NCI-H1694 (cell line): ENCODE data around the gene FSCN2.
"Not testable (repeated sequence)": the region's sequence is repeated elsewhere in the genome, so short reads cannot be mapped to it uniquely, and the experiment has no call there.

ENCODE experiments used
- DNase-seq: peaks from one replicate; lab custom pipeline; 2025; lab: John Stamatoyannopoulos, UW

Gene FSCN2

DNA sequence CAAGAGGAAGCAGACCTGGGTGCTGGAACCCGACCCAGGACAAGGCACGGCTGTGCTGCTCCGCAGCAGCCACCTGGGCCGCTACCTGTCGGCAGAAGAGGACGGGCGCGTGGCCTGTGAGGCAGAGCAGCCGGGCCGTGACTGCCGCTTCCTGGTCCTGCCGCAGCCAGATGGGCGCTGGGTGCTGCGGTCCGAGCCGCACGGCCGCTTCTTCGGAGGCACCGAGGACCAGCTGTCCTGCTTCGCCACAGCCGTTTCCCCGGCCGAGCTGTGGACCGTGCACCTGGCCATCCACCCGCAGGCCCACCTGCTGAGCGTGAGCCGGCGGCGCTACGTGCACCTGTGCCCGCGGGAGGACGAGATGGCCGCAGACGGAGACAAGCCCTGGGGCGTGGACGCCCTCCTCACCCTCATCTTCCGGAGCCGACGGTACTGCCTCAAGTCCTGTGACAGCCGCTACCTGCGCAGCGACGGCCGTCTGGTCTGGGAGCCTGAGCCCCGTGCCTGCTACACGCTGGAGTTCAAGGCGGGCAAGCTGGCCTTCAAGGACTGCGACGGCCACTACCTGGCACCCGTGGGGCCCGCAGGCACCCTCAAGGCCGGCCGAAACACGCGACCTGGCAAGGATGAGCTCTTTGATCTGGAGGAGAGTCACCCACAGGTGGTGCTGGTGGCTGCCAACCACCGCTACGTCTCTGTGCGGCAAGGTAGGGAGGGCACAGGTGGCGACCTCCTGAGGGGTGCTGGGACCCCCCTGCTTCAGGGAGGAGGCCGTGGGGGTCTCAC, 667 bp downstream of the FSCN2 start:
- DNase-seq: no peak

DNA sequence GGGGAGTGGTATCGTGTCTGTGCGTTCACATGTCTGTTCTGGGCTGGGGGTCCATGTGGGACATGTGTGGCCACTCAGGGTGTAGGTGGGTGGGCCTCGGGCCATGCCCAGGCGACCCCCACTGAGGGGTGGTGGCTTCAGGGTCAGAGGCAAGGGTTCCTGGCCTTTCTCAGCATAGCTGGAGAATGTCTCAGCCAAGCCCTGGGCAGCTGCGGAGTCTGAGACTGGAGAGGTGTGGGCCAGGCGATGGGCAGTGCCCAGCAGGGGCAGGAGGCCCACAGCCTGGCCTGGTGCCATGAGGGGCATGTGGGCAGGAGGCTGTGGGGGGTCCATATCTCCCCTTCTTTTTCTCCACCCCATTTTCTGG, 1.2 kb downstream of the FSCN2 start:
- no peak for DNase-seq

DNA sequence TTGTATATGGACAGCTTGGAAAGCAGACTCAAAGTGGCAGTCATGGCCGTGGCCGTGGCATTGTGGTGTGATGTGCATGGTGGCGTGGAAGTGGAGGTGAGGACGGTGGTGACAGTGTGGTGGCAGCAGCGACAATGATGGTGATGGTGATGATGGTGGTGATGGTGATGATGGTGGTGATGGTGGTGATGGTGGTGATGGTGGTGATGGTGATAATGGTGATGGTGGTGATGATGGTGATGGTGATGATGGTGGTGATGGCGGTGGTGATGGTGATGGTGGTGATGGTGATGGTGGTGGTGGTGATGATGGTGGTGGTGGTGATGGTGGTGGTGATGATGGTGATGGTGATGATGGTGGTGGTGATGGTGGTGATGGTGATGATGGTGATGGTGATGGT, 2.8 kb downstream of the FSCN2 start:
- not testable (repeated sequence) for DNase-seq

DNA sequence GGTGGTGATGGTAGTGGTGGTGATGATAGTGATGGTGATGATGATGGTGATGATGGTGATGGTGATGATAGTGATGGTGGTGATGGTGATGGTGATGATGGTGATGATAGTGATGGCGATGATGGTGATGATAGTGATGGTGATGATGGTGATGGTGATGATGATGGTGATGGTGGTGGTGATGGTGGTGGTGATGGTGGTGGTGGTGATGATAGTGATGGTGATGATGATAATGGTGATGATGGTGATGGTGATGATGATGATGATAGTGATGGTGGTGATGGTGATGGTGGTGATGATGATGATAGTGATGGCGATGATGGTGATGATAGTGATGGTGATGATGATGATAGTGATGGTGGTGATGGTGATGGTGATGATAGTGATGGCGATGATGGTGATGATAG, 3.8 kb downstream of the FSCN2 start:
- DNase-seq: not testable (repeated sequence)

DNA sequence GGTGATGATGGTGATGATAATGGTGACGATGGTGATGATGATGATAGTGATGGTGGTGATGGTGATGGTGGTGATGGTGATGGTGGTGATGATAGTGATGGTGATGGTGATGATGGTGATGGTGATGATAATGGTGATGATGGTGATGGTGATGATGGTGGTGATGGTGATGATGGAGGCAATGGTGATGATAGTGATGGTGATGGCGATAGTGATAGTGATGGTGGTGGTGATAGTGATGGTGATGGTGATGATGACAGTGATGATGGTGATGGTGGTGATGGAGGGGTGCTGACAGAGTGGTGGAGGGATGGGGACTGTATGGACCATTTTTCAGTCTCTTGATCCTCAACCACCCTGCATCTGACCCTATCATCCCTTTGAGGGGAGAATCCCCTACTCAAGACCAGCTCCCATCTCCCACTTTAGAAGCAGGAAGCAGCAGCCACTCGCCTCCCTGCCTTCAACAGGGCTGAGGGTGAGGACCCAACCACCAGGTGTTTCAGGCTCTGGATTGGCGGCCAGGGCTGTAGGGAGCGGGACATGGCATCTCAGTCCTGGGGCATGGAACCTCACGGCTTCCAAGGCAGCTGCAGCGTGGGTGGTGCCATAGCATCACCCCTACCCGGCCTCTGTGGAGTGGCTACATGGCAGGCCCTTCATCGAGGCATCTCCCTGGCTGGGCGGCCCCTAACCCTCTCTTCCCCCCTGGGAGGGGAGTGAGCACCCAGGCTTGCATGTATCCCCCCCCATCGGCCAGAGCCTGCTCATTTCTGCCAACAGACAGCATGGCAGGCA, 4.5 kb downstream of the FSCN2 start:
- DNase-seq: no peak

DNA sequence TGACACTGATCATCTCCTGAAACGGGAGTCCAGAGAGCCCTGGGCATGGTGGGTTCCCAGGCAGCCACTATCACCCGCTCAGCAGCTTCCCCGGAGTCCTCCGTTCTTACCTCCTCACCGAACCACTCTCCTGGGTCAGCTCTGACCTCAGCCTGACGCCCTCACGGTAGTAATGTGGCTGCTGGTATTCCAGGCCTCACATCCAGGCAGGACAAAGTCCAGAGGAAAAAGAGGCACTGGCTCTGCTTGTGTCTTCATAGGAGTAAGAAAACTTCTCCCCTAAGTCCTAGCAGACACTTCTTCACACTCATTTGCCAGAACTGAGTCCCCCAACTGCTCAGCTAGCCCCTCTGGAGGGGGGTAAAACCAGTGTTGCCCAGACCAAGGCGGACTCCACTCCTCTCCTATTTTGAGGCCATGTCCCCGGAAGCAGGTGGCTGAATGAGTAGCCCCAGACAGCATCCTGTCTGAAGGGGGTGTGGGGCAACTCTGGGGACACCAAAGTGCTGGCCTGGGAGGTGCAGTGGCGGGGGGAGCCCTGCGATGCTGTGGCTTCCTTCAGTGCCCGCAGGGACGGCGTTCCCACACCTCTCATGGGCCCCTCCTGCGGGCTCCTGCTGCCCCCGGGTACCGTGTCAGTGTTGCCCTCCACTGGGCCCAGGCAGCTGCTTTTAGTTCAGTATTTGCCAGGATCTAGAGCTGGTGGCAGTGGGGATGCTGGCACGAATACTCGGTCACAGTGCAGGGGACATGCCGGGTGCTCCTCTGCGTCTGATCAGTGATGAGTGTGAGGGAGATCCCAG, 5.4 kb downstream of the FSCN2 start:
- DNase-seq: no peak

DNA sequence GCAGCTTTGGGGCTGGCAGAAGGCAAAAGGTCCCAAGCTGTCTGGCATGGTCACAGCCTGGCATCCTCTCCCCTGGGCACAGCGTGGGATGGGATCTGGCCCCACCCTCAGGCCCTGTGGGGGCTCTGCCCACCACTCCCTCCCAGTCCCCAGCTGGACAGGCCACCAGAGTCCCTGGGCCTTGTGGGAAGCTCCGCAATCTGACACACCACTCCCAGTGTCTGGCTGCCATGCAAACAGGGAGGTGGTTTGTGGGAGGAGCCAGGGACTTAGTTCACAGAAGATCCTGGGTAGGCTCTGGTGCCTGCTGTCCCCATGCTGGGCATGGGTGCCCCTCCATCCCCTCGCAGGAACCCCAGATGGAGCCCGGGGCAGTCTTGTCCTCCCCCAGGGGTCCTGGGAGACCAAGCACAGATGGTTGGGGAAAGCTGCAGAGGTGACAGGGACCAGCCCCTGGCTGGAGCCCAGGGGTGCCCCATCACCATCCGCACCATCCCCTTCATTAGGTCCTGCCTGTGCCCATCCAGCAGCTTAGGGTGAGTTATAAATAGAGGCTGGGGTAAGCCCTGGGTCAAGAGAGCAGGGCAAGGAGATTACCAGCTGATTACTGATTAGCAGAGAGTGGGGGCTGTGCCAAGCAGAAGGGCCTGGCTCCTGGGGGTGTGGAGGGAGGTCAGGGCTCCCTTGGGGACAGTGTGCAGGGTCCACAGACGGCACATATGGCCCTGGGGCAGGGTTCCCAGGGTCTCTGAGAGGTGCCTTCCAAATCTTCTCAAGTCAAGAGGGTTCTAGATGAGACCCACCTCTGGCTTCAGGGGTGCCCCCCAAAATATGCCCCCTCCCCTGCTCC, 6.2 kb downstream of the FSCN2 start:
- DNase-seq: no peak

DNA sequence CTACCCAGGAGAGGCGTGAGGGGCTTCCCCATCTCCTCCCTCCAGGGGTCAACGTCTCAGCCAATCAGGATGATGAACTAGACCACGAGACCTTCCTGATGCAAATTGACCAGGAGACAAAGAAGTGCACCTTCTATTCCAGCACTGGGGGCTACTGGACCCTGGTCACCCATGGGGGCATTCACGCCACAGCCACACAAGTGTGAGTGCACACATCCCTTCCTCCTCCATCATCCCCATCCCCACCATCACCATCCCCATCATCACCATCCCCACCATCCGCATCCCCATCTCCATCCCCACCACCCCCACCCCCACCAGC, 6.8 kb downstream of the FSCN2 start:
- no peak for DNase-seq

DNA sequence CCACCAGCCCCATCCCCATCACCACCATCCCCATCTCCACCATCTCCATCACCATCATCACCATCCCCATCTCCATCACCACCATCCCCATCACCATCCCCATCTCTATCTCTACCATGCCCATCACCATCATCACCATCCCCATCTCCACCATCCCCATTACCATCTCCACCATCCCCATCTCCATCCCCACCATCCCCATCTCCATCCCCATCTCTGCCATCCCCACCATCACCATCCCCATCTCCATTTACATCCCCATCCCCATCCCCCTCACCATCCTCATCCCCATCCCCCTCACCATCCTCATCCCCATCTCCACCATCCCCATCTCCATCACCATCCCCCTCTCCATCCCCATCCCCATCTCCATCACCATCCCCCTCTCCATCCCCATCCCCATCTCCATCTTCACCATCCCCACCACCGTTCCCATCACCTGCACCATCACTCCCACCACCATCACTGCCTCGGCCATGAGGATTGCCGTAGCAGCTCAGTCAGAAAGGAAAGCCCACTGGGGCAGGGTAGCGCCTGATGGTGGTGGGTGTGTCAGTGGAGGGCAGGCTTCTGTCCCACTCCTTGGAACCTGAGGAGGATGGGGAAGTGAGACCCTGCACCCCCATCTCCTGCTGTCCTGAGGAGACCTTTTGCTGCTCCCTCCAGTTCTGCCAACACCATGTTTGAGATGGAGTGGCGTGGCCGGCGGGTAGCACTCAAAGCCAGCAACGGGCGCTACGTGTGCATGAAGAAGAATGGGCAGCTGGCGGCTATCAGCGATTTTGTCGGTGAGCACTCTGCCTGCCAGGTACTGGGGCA, 7.5 kb downstream of the FSCN2 start:
- DNase-seq: no peak

DNA sequence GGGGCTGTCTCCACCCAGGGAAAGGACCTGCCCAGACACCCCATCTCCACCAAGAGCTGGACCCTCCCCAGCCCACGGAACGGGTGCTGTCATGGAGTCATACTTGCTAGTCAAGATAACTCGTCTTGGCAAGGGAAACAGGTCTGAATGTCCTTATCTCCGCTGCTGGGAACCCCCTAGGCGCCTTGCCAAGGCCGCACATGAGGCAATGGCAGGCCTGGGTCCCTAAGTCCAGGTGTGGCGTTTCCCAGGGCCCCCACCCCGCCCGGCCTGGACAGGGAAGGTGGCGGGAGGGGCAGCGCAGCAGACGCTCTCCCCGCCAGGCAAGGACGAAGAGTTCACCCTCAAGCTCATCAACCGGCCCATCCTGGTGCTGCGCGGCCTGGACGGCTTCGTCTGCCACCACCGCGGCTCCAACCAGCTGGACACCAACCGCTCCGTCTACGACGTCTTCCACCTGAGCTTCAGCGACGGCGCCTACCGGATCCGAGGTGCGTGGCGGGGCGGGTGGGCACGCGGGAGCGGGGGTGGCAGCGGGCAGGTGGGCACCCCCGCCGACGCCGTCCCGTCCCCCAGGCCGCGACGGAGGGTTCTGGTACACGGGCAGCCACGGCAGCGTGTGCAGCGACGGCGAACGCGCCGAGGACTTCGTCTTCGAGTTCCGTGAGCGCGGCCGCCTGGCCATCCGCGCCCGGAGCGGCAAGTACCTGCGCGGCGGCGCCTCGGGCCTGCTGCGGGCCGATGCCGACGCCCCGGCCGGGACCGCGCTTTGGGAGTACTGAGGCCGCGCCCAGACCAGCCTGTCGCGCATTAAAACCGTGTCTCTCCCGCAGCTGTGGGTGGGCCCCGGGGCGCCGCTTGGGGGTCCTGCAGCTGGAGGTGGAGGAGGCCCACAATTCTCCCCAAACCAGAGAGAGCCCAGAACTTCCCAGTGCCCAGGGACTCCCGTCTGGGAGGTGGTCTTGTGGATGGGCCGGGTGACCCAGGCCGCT, 8.4 kb downstream of the FSCN2 start:
- no peak for DNase-seq

DNA sequence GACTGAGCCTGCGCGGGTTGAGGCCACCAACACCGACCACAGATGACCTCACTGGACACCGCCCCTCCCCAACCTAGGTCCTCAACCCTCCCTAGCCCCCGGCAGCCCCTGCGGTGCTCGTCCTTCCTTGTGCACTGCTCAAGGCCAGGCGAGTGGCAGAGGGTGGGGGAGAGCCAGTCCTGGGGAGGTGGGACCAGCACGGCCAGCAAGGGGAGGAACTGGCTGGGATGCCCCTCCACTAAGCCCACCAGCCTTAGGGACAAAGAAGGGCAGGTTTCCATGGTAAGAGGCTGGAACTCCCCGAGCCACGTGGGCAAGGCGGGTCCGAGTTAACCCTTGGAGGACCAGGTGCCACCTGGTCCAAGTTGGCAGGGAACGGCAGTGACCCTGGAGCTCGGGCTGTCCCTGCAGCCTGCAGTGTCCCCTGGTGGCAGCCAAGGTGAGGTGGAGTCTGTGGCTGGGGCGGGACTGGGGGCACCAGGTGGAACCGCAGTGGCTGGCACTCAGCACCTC, 9.2 kb downstream of the FSCN2 start:
- DNase-seq: no peak

DNA sequence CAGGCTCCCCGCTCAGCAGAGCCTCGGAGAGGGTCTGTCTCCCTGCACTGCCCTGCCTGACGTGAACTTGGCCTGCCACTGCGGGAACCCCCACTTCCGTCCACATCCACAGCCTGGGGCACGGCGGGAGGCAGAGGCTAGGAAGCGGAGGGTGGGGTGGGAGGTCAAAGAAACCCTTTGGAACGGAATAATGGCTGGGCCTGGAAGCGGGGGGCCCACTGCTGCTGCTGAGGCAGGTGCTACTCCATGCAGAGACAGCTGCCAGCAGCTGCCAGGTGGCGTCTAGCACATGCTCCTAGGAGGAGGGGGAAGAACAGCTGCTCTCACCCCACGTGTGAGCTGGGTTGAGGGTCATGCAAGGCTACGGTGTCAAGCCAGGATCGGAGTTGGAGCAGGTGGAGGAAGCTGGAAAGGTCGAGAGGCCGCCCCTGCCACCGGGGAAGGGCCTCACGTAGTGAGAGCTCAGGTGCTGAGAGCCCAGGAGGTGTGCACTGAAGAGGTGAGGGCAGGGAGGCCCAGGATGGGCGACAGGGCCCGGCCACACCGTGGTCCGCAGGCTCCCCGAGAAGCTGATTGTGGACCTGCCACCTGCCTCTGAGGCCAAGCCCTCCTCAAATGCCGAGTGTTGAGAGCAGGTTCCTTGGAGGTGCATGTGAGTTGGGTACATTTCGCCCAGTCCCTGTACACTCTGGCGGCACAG, 9.8 kb downstream of the FSCN2 start:
- DNase-seq: peak; percentile 77

DNA sequence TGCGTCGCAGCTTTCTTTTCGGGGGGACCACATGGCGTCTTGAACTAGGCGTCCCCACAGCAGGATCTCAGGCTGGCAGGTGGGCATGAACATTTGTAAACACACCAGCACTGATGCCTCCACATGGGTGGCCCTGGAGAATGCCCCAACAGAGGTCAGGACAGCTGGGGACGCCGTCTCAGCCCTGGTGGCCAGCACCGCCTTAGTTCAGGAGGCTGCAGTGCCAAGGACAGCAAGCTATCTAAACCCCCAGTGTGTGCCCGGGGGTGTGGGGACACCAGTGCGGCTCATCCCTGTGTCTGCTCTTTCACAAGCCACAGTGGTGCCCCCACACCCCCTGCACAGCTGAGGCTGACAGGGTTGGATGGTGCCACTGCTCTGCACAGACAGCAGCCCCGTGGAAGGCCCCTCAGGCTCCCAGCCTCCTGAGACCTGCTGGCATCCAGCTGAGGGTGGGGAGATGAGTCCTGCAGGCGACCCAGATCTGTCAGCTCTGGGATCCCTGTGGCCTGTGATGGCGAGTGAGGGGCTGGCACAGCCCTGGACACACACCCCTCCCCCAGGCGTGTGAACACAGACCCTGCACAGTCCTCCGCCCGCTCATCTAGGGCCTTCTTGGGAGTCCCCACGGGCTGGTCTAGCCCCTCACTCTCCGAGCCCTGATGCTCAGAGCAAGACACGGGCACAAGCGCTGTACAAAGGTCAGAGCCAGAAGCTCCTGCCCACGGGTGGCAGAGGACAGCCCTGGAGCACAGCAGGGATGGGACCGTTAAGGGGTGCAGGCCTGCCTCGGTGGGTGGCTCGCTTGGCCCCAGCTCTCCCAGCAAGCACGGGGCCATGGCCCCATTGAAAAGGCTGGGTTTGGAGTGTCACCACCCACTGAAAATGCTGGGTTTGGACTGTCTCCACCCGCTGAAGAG, 10.7 kb downstream of the FSCN2 start:
- DNase-seq: no peak

DNA sequence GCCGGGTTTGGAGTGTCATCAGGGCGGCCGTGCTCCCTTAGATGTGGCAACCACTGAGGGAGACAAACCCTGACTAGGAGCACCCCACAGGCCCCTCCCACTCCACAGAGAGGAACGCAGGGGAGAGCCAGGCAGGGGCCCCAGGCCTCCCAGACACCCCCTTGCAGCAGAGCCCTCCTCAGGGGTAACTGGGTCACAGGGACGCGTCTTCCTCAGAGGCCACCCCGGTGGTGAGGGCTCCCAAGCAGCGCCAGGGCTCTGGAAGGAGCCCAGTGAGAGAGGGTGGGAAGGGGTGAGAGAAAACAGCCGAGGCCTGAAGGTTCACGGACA, 11.4 kb downstream of the FSCN2 start:
- DNase-seq: no peak

DNA sequence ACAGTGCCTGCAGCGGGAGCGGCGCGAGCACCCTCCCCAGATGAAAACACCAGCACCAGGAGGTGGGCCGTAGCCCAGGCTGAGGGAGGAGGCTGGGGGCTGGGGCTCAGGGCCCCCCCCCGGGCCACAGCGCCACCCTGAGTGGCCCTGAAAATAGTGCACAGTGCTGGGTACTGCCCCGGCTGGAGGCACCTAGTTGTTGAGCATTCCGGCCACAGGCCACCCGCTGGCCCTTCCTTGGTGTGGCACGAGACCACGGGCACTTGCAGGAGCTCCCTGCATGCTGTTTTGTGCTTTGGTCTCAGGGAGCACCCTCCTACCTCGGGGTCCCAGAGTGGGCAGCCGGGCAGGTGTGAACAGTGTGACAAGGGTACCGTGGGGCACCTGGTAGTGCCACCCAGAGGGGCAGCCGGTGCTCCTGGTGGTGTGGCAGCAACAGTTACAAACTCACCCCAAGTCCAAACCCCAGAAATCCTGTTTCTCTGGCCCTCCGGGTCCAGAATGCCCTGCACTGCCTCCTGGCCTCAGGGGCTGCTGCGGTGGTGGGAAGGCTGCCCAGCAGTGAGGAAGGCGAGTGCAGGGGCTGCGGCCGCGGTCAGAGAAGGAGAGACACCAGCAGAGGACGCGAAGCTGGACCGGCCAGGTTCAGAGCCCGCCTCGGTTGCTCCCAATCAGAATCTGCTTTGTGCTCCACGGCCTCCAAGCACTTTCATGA, 11.9 kb downstream of the FSCN2 start:
- no peak for DNase-seq

DNA sequence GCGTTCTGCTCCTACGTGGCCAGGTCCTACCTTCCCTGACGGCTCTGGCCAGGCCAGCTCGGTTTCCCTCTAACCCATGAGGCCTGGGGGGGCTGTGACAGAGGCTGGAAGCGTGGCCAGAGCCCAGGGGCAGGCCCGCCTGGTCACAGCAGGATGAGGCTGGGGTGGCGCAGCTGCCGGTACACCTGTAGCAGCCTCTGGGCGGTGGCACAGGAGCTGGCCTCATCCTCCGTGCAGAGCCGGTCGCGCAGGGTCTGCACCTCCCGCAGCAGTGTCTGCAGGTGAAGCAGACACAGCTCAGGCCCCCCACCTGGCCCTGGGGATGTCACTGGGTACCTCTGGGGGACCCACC, 12.5 kb downstream of the FSCN2 start:
- DNase-seq: no peak

DNA sequence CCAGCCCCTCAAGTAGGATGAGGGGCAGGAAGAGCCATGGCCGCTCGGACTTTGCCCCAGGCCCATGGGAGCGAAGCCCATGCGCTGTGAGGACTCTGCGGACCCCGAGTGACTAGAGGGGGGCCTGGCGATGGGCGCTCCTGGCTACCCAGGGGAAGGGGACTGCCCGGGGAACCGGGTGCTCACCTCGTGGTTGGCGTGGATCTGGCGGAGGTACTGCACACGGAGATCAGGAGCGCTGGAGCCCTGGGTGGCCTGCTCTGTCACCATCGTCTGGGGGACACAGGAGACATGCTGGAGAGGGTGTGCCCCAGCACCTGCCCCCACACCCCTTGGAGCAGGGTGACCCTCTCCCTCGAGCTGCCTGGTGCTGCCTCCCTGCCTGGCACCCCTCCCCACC, 12.9 kb downstream of the FSCN2 start:
- DNase-seq: no peak
